HG03280 (cell line): ENCODE results near the gene KCTD1.
A peak's percentile ranks its signal among the peaks of the same experiment; 100 is the strongest.

Source experiments
- ATAC-seq: cut with Tn5 transposase; IDR thresholded peaks from one replicate; pipeline ENCODE4 v1.9.1; 2021; ENCODE audit warnings: mild to moderate bottlenecking, moderate library complexity; ENCODE audit not compliant: unreplicated experiment

The KCTD1 gene

DNA sequence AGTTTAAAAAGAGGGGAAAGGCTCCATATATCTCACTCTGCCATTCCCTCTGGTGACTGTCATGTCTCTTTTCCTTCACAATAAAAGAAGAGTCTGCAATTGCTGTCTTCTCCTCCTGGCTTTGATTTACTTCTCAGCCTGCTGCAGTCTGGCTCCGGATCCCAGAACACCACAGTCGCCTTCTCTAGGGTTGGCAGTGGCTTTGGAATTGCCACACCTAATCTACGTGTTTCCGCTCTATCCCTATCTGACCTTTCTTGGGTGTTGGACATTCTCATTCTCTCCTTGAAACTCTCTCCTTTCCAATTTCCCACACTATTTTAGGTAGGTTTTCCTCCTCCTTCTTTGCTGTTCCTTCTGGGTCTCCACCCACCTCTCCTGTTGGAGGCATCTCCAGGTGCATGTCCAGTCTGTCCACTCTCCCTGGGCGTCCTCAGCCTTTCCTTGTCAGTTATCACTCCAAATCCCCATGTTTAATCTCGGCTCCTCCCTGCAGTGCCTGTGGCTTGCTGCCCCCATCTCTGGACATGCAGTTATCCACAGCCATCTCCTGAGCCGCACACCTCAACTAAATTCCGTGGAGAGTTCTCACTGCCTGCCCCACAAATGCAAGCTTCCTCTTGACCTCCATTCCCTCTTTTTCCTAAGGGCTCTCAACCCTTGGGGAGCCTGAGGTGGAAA is 112.8 kb downstream of the KCTD1 start:
- no peak for ATAC-seq

DNA sequence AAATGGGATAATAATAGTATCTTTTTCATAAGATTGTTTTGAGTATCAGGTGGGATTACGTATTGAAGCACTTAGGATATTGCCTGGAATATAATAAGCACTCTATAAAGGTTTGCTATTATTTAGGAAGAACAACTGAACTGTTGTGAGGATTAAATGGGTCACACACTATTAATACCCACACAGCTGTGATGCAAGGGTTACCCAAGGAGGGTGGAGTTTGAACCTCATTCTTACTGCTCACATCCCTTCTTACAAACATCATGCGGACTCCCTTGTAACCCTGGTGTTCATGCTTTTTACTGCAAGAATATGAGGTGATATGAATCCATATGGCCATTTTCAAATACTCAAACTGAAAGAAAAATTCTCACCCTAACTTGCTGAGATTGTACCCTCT is 113.5 kb downstream of the KCTD1 start:
- ATAC-seq = no peak

DNA sequence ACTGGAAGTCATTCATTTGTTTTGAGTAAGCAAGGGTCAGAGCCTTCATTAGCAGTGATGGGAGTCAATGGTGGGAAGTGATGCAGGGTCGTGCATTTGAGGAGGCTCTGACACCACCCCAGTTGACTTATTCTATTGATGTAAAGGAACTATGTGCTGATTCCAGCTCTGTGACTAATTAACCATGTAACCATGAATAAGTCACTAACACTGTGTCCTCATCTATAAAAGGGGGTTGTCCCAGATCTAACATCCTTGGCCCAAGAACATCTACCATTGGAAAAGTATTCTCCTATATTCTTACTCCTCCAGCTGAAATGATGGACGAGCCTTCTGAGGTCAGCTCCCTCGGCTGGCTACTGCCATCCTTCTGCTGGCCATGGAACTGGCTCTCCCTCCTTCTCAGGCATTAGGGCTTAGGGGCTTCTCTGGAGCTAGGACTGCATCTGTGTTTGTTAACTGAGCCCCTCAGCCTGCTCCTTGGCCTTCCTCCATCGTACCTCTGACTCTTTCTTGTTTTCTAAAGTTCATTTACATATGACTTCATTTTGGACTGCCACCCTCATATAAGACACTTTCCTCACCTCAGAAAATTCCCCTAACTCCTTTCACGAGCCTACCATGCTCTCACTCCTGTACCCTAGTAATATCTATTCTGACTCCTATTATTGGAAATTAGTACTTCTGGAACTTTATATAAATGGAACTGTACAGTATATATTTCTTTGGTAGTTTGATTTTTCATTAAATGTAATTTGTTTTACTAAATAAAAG is 115.5 kb downstream of the KCTD1 start:
- no peak for ATAC-seq

- no peak for ATAC-seq
Measured at GRCh38 chr18:26429535-26430226, 118.7 kb downstream of the KCTD1 start.

DNA sequence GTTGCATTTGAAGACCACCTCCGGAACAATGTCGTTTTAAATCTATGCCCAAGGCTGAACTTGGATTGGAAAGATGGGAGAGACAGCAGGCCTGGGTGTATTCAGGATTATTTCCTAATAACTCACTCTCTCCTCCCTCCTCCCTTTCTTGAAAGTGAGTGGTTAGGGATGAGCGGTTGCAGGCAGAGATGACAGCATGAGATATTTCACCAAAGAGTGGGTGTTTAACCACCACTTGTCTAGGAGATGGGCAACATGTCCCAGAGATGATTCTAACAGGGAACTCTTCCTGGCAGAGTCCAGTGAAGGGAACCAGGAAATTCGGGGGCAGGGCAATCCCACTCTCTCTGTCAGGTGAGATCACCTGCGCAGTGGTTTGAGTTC is 123.2 kb downstream of the KCTD1 start:
- no peak for ATAC-seq

DNA sequence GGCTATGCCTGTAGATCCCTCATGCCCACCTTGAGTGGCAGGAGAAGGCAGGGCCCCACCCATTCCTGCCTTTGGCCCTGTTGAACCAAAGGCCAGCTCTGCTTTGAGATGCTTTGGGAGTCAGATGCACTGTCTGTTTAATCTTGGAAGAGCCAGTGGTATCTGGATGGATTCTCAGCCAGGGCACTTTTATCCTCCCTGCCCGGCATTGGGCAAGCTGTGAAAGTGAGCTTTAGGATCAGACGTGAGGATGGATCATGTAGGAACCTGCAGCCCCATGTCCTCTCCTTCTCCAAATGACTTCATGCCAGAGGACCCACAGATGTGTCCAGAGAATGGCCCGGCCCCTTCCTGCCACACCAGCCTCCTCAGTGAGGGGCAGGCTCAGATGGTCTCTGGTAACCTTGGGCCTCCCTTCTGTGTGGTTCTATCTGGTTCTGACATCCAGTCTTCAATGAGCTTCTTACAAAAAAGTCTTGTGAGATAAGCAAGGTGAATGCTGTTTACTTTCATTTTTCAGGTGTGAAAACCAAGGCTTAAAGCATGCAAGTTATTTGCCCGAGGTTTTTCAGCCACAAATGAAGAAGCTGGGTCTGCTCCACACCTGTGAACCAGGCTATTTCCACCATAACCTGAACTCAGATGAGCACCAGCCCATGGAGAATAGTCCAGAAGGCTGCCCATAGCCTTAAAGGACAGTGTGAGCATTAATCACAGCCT is 123.8 kb downstream of the KCTD1 start:
- ATAC-seq = no peak

- ATAC-seq = peak; percentile 61
Measured at GRCh38 chr18:26422472-26423162, 125.7 kb downstream of the KCTD1 start.

GRCh38 chr18:26421931-26422330 is 126.4 kb downstream of the KCTD1 start:
- no peak for ATAC-seq

DNA sequence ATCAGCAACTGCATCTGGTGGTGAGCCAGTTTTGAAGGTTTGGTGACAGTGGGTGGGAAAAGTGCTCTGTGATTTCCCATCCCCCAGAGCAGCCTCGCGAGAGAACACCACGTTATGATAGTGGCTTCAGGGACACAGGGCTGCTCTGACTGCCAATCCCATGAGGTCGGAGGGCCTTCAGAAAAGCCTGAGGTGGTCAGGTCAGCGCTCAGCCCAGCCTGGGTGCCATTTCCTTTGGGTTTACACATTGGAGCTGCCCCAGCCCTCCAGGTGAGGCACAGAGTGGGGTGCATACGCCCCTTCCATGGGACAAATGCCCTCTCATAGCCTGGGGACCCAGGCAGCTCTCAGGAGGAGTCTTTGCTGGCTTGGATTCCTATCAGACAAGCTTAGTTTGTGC is 126.8 kb downstream of the KCTD1 start:
- ATAC-seq = no peak

- ATAC-seq = no peak
Measured at GRCh38 chr18:26419746-26420145, 128.6 kb downstream of the KCTD1 start.

DNA sequence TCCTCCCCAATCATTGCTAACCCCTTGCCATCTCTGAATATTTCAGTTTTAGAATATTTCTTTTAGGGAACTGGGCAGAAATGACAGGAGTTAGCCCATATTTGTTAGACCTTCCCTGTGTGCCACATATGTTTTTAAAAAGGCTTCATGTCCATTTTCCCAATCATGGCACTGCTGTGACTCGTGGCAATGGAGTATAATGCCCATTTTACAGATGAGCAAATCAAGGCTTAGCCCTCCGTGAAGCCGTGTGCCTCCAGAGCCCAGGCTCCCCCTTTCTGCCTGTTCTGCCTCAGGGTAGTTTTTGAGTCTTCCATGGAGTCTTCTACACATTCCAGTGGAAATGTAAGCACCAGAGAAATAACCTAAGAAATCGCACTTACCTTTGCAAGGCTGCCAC is 130.1 kb downstream of the KCTD1 start:
- no peak for ATAC-seq

GRCh38 chr18:26417190-26417589 is 131.2 kb downstream of the KCTD1 start:
- no peak for ATAC-seq

GRCh38 chr18:26416652-26417150 is 131.7 kb downstream of the KCTD1 start:
- ATAC-seq = no peak

DNA sequence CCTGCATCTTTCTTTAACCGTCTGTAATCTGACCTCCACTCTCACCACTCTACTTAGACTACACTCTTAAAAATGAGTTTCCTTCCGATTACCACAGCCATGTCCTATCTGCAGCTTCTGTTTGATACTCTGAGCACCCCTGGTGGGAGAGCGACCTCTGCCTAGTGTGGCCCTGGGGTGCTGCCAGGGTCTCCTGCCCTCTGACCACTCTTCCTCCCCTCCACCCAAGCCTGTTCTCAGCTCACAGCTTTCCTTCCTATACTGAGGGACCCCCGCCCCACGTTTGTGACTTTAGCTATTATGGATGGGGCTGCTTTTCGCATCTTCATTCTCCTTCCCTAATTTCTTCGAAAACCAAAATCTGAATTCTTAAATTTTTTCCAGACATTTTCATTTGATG is 132.7 kb downstream of the KCTD1 start:
- no peak for ATAC-seq

DNA sequence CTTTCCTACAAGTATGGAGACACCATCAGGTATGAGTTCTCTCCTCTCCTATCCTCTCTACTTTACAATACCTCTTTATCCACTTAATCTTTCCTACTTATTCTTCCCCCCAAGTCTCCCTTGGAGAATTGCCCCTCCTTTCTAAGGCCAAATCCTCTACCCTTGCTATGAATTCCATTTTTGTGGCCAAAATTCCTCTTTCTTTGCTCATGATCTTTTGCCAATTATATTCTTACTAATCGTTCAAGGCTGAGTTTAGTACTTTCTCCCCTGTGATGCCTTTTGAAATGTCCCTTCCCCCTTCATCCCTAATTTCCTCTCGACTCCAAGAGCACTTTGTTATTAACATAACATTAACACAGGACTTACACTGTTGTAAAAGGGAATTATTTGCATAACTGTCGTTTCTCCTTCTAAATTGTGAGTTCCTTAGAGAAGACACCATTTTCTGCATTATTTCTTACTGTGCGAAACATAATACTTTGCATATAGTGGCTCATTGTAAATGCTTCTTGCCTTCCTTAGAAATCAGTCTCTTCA is 133.4 kb downstream of the KCTD1 start:
- no peak for ATAC-seq

DNA sequence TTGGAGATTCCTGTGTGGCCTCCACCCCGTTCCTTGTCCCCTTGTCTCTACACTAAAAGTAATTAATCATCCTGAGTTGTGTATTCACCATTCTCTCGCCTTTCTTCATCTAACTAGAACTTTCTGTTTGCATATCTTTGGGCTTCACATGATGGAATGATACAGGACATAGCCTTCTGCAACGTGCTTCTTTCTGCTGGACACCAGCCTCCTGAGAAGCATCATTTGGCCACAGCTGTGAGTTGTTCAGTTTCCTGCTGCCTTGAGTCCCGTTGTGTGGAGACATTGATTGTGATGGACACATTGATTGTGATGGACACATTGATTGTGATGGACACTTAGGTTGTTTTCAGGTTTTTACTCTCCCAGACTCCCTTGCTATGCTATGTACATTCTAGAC is 139.3 kb downstream of the KCTD1 start:
- ATAC-seq = no peak

GRCh38 chr18:26407736-26408601 is 140.4 kb downstream of the KCTD1 start:
- no peak for ATAC-seq

DNA sequence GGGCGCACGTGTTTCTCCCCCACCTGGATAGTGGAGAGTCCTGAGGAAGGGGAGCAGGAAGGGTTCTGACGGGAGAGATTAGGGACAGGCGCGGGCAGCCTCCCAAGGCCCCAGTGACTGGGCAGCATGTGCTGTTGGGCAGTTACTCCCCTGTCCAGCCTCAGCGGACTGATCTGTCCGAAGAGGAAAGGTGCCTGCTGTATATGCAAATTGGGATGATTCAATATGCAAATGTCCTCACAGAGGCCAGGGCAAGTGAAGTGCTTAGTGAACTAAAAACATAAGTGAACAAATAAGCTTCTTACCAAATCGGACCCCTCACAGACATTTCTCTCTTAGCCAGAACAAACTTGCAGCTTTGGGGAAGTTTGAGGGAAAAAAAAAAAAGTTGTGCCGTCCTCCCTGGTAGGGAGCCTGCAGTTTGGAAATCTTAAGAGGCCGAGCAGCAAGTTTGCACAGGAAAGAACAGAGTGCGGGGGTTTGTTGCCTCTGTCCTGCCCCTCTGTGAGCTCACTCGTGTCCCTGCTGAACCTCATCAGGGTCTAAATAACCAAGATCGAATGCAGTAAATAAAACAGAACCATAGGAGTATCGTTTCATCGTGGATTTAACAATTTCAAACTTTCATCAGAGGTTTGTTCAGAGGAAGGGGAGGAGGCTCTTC is 141.4 kb downstream of the KCTD1 start:
- ATAC-seq = no peak

DNA sequence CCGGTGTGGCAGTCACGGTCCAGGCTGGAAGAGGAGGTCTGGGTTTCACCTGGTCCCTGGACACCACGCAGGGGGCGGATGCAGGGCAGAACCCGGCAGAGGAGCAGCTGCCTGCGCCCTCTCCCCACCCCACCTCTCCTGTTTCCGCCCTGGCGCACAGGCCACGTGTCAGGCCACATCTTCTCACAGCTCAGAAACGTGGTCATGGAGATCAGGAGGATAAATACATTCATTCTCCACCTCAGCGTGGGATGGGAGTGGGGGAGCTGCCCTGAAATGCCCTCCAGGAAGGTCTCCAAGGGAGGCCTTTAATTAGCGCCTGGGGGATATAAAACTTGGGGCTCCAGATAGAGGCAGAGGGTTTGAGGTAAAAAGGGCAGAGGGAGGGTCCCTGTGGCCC is 142.0 kb downstream of the KCTD1 start:
- ATAC-seq = no peak
